T1000 (cell line): ENCODE results near the gene VPS36.
A peak's percentile ranks its signal among the peaks of the same experiment; 100 is the strongest.
"Not testable (repeated sequence)": the region's sequence is repeated elsewhere in the genome, so short reads cannot be mapped to it uniquely, and the experiment has no call there.

ENCODE experiments used
- DNase-seq: peaks from one replicate; lab custom pipeline; 2025; ENCODE audit warnings: mixed read lengths; lab: John Stamatoyannopoulos, UW

The VPS36 gene

GRCh38 chr13:52450012-52450792 lies at the start of gene VPS36:
TSS of gene VPS36 (minus strand) at chr13:52450634. CDS start at chr13:52450594, 40 bp downstream.
- DNase-seq: peak; percentile 65

DNA sequence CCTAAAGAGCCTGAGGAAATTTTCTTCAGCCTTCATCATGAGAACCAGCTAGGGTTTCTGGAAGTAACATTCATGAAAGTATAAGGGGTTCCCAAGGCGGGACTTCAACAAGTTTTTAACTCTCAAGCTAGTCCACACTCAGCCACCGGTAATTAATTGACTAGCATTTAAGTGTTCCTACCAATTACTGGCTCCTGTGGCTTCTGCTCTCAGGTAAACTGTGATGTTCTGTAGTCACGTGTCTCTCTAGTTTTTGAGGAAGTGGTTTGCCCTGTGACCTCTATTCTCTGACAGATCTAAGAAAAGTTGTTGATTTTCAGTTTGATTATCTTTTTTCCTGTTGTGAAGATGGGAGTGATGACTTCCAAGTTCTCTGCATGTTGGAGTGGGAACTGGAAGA lies 47.5 kb upstream of the VPS36 start:
- DNase-seq: not testable (repeated sequence)

DNA sequence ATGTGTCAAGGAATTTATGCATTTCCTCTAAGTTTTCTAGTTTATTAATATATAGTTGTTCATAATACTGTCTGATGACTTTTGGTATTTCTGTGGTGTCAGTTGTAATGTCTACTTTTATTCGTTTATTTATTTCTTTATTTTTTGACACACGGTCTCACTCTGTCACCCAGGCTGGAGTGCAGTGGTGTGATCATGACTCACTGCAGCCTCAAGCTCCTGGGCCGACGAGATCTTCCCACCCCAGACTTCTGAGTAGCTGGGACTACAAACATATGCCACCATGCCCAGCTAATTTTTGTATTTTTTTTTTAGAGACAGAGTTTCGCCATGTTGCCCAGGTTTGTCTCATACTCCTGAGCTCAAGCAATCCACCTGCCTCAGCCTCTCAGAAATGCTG lies 43.8 kb upstream of the VPS36 start:
- not testable (repeated sequence) for DNase-seq

GRCh38 chr13:52491015-52491414 lies 40.6 kb upstream of the VPS36 start:
- not testable (repeated sequence) for DNase-seq

- DNase-seq: not testable (repeated sequence)
Observed at GRCh38 chr13:52488763-52489162, 38.3 kb upstream of the VPS36 start.

GRCh38 chr13:52487078-52487477 lies 36.6 kb upstream of the VPS36 start:
- DNase-seq: not testable (repeated sequence)

GRCh38 chr13:52480677-52481428 lies 30.4 kb upstream of the VPS36 start:
- DNase-seq: not testable (repeated sequence)

DNA sequence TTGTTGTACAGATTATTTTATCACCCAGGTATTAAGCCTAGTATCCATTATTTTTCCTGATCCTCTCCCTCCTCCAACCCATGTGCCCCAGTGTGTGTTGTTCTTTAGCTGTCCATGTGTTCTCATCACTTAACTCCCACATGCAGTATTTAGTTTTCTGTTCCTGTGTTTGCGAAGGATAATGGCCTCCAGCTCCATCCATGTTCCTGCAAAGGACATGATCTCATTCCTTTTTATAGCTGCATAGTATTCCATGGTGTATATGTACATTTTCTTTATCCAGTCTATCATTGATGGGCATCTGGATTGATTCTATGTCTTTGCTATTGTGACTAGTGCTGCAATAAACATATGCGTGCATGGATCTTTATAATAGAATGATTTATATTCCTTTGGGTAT lies 18.1 kb upstream of the VPS36 start:
- not testable (repeated sequence) for DNase-seq

DNA sequence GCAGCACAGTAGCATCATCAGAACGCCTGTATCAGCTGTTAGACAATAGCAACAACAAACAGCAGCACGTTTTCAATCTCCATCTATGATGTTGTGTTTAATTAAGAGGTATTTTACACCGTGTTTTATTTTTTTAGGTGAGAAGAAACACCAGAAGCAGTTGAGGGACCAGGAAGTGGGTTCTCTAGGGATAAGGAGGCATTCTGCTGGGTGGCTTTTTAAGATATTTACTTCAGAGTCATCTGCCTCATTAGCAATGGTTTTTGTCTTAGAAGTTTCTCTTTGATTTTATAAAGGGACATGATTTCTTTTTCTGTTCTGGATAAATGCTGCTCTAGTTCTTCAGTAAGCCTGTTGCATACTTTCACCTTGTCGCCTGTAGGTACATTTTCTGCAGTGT lies 13.1 kb upstream of the VPS36 start:
- DNase-seq: no peak

DNA sequence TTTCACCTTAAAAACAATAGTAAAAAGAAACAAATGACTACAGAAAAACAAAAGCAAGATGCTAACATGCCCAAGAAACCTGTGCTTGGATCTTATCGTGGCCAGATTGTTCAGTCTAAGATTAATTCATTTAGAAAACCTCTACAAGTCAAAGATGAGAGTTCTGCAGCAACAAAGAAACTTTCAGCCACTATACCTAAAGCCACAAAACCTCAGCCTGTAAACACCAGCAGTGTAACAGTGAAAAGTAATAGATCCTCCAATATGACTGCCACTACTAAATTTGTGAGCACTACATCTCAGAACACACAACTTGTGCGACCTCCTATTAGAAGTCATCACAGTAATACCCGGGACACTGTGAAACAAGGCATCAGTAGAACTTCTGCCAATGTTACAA lies 10.8 kb upstream of the VPS36 start:
- no peak for DNase-seq

- DNase-seq: no peak
Observed at GRCh38 chr13:52459668-52460067, 9.2 kb upstream of the VPS36 start.

DNA sequence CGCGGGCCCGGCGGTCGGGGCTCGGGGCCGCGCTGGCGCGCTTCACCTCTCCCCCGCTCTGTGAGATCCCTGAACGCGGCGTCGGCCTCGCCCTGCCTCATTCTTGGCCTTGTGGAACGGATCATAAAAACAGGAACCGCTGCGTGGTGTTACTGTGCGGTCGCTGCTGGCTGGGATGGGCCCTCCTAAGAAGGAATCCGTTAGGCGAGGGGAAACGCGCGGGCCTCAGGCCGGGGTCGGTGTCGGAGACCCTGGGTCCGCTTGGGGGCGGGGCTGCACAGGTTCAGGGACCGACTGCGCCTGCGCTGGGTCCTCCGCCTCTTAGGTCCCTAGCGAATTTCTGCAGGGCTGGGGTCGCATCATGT lies 5.2 kb upstream of the VPS36 start:
- no peak for DNase-seq

DNA sequence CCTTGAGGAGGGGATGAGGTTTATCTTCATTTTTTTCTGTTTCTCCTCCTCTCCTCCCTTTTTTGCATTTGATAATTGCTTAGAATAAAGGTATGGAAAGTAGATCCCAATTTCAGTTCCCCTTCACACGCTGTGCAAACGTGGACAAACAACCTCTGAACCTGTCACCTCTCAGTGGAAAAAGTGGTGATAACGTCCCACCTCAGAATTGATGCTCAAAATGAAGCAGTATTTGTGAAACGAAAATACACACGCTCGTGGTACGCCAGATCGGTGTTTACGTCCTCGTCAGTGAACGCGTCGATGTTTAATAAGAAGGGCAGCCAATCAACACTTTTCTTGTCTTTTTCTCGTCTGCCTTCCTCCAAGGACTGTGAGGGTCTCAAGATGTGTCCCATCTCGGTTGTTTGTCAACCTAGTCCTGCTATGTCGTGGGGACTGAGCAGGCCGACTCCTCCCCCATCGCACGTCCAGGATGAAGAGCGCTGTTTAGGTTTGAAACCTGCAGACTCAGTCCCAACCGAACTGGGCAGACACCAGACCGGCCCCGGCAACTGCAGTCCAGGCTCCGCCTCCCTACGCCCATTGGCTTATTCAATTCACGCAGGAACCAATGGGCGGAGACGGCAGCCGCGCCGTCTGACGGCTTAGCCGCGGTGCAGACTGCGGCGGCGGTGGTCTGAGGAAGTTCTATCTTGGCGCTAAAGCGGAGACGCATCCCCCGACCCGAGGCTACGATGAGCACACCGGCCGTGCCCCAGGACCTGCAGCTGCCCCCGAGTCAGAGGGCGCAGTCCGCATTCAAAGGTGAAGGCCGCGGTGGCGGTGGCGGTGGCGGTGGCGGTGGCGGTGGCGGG lies 4.6 kb upstream of the VPS36 start, which contains the start of gene CKAP2:
CKAP2 (plus strand) TSS at position 659 of the 857 bp plus-strand sequence; CDS start at position 738, 79 bp downstream.
- peak; percentile 57 for DNase-seq

- no peak for DNase-seq
Observed at GRCh38 chr13:52454459-52454819, 4.0 kb upstream of the VPS36 start.

- DNase-seq: no peak
Observed at GRCh38 chr13:52452470-52452869, 2.0 kb upstream of the VPS36 start.

GRCh38 chr13:52451135-52451804 lies 836 bp upstream of the VPS36 start:
- no peak for DNase-seq

DNA sequence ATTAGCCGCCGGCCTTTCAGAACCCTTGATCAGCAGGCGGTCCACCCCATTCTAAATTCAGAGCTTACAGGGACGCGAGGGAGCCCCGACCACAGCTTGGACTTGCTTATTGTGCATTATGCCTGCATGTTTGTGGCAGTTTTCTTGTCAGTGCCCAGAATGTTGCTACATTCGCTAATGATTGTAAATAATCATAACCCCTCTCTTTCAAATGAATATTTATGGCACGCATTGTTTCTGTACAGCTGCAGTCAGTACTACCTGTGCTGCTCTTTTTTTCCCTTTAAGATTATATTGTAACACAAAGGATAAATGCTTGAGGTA lies 321 bp upstream of the VPS36 start:
- no peak for DNase-seq

- no peak for DNase-seq
Observed at GRCh38 chr13:52449331-52450011, 963 bp downstream of the VPS36 start.

- no peak for DNase-seq
Observed at GRCh38 chr13:52447815-52448552, 2.5 kb downstream of the VPS36 start.

DNA sequence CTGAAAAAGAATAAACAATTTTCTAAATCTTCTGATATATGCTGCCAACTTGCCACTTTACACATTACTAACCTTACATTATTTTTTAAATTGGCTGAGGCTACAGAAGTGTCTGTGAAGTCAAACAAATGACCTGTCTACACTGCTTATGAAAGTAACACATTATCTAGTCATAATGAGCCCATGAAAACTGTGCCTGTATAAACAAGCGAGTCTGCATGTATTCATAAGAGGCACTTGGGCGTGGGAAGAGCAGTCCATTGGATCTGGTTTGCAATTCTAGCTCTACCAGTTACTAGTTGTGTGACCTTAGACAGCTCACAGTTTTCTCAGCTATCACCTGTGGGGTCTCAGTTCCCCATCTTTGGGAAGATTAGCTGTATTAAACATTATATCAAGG lies 3.1 kb downstream of the VPS36 start:
- no peak for DNase-seq

GRCh38 chr13:52446265-52446664 lies 4.2 kb downstream of the VPS36 start:
- no peak for DNase-seq
